ENCODE results near the gene C1orf122.

The C1orf122 gene

DNA sequence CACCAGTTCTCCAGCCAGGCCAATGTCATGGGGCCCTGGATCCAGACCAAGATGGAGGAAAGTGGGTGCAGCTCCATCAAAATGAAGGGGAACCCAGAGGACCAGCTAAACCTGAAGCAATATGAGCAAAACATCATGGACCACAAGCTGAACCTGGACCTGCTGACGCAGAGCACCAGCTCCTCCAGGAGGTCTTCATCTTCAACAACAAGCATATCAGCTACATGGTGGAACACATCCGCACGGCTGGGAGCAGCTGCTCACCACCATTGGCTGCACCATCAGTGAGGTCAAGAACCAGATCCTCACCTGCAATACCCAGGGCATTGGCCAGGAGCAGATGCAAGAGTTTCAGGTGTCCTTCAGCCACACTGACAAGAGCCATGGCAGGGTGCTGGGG, 28.9 kb upstream of the C1orf122 start:
- Histone ChIP-seq H3K27me3 (ENCODE audit: control insufficient read depth, insufficient read depth, low read length) (peaks cover 2% of the 10 kb centered on the region), H3K36me3 (ENCODE audit: control insufficient read depth, insufficient read depth, low read length) (no peaks in the 10 kb centered on the region), H3K4me3 (ENCODE audit: low read length) (no peak overlapping the region), H3K4me1 (ENCODE audit: control insufficient read depth, insufficient read depth, low read length) (no peaks in the 10 kb centered on the region), H3K9ac (ENCODE audit: low read length) (no peak overlapping the region), H3K27ac (ENCODE audit: low read depth, low read length) (no peak overlapping the region)

DNA sequence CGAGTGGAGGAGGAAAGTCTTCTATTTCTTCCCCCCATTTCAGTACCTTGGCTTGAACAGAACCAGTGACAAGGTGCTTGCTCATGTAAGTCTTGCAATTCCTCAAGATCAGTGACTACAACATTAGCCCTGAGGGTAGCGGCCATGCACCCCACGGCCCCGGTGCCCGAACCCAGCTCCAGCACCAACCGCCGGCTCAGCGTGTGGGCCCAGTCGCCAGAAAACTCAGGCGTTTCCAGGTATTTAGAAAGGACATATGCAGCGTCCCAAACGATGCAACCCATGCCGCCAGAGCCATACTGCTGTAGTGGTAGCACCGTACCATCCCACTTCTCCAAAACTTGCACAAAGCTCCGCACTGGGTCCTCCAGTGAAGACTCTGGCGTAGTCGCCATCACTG, 25.1 kb upstream of the C1orf122 start:
- Histone ChIP-seq H3K27ac (ENCODE audit: low read depth, low read length) (no peak overlapping the region), H3K36me3 (ENCODE audit: control insufficient read depth, insufficient read depth, low read length) (no peaks in the 10 kb centered on the region), H3K4me3 (ENCODE audit: low read length) (no peak overlapping the region), H3K9ac (ENCODE audit: low read length) (no peak overlapping the region), H3K27me3 (ENCODE audit: control insufficient read depth, insufficient read depth, low read length) (peaks cover 2% of the 10 kb centered on the region), H3K4me1 (ENCODE audit: control insufficient read depth, insufficient read depth, low read length) (no peaks in the 10 kb centered on the region)

- Histone ChIP-seq H3K4me3 (ENCODE audit: low read length) (no peak overlapping the region), H3K4me1 (ENCODE audit: control insufficient read depth, insufficient read depth, low read length) (no peaks in the 10 kb centered on the region)
These were observed 14.5 kb upstream of the C1orf122 start for GRCh38 chr1:37792943-37793686.

GRCh38 chr1:37793773-37794371, 13.7 kb upstream of the C1orf122 start, which contains the start of gene MANEAL:
TSS of gene MANEAL (plus strand) at chr1:37793847. CDS start at chr1:37794183, 336 bp downstream.
- Histone ChIP-seq H3K36me3 (ENCODE audit: control insufficient read depth, insufficient read depth, low read length) (no peaks in the 10 kb centered on the region), H3K9ac (ENCODE audit: low read length) (no peak within 1 kb of the TSS), H3K4me1 (ENCODE audit: control insufficient read depth, insufficient read depth, low read length) (no peaks in the 10 kb centered on the region), H3K4me3 (ENCODE audit: low read length) (peak within 1 kb of the TSS; percentile 62), H3K27me3 (ENCODE audit: control insufficient read depth, insufficient read depth, low read length) (no peaks in the 10 kb centered on the region), H3K27ac (ENCODE audit: low read depth, low read length) (no peak within 1 kb of the TSS)

More at GRCh38 chr1:37792943-37793686, 14.5 kb upstream of the C1orf122 start:
- Histone ChIP-seq H3K9ac (ENCODE audit: low read length) (no peak overlapping the region), H3K36me3 (ENCODE audit: control insufficient read depth, insufficient read depth, low read length) (no peaks in the 10 kb centered on the region), H3K27ac (ENCODE audit: low read depth, low read length) (no peak overlapping the region), H3K27me3 (ENCODE audit: control insufficient read depth, insufficient read depth, low read length) (no peaks in the 10 kb centered on the region)

DNA sequence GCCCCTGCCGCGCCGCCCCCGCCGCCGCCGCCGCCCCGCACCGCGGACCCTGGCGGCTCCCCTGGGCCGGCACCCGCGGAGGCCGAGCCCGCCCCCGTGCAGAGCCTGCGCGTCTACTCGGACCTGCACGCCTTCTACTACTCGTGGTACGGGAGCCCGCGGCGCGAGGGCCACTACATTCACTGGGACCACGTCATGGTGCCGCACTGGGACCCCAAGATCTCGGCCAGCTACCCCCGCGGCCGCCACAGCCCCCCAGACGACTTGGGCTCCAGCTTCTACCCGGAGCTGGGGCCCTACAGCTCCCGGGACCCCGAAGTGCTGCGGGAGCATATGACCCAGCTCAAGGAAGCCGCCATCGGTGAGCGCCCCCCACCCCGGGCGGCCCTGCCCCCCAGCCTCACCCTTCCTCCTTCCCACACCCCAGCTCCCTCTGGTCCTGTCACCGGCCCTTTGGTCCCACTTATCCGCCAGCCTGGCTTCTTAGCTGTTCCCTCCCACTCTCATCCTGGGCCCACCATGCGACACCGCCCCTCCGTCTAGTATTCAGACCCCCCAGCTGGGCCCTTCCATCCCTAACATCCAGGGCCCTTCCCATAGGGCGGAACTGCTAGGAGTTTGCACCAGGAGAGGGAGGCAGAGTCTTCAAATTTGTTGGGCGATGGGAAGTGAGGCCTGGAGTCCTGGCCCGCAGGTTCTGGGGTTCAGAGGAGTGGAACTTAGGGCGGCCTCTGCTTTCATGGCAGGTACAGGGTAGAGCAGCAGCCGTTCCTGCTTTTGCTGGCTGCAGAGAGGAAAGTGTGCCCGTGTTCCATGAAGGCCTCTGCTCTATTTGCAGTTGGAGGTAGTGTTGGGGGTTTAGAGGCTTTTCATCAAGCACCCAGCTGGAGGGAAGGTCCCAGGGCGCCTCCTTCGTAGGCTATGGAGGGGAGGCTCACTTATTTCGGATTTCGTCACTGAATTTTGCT, 12.9 kb upstream of the C1orf122 start:
- Histone ChIP-seq H3K36me3 (ENCODE audit: control insufficient read depth, insufficient read depth, low read length) (no peaks in the 10 kb centered on the region), H3K4me1 (ENCODE audit: control insufficient read depth, insufficient read depth, low read length) (no peaks in the 10 kb centered on the region), H3K27me3 (ENCODE audit: control insufficient read depth, insufficient read depth, low read length) (no peaks in the 10 kb centered on the region), H3K4me3 (ENCODE audit: low read length) (peak overlapping the region; percentile 43), H3K27ac (ENCODE audit: low read depth, low read length) (no peak overlapping the region), H3K9ac (ENCODE audit: low read length) (no peak overlapping the region)

GRCh38 chr1:37795340-37796125, 12.1 kb upstream of the C1orf122 start:
- no peaks in the 10 kb centered on the region for H3K4me1 ChIP-seq (ENCODE audit: control insufficient read depth, insufficient read depth, low read length)
- no peaks in the 10 kb centered on the region for H3K27me3 ChIP-seq (ENCODE audit: control insufficient read depth, insufficient read depth, low read length)
- H3K9ac ChIP-seq (ENCODE audit: low read length) = no peak overlapping the region
- H3K4me3 ChIP-seq (ENCODE audit: low read length) = no peak overlapping the region
- no peaks in the 10 kb centered on the region for H3K36me3 ChIP-seq (ENCODE audit: control insufficient read depth, insufficient read depth, low read length)
- no peak overlapping the region for H3K27ac ChIP-seq (ENCODE audit: low read depth, low read length)

DNA sequence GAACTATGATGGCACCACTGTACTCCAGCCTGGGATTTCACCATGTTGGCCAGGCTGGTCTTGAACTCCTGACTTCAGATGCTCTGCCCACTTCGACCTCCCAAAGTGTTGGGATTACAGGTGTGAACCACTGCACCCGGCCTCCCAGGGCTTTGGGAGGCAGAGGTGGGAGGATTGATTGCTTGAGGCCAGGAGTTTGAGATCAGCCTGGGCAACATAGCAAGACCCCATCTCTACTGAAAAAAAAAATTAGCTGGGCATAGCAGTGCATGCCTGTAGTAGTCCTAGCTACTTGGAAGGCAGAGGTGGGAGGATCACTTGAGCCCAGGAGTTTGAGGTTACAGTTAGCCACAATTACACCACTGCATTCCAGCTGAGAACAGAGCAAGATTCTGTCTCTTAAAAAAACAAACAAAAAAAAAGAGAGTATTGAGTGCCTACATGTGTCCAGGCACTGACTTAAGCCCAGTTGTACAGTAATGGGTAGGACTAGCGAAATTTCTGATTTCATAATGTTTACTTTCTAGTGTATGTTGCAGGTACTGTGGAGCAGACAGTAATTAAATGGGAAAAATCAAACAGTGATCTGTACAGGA, 9.7 kb upstream of the C1orf122 start:
- no peaks in the 10 kb centered on the region for H3K36me3 ChIP-seq (ENCODE audit: control insufficient read depth, insufficient read depth, low read length)
- H3K4me1 ChIP-seq (ENCODE audit: control insufficient read depth, insufficient read depth, low read length) = no peaks in the 10 kb centered on the region
- H3K4me3 ChIP-seq (ENCODE audit: low read length) = no peak overlapping the region
- no peaks in the 10 kb centered on the region for H3K27me3 ChIP-seq (ENCODE audit: control insufficient read depth, insufficient read depth, low read length)
- no peak overlapping the region for H3K27ac ChIP-seq (ENCODE audit: low read depth, low read length)
- H3K9ac ChIP-seq (ENCODE audit: low read length) = no peak overlapping the region

DNA sequence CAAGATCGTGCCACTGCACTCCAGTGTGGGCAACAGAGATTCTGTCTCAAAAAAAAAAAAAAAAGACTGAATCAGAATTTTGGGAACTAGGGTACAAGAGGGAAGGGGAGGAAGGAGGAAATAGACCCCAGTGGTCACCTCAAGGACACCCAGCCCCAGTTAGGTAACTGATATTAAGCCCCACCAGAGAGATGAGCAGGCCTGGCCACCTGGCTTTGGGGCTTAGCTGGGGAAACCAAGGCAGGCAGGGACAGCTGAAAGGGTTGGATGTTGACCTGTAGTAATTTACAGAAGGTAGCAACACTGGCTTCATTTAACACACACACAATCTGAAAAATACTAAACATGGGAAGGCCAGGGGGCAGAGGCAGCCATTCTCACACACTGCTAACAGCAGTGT, 5.2 kb upstream of the C1orf122 start:
- Histone ChIP-seq H3K4me3 (ENCODE audit: low read length) (no peak overlapping the region), H3K36me3 (ENCODE audit: control insufficient read depth, insufficient read depth, low read length) (peaks cover 27% of the 10 kb centered on the region)

DNA sequence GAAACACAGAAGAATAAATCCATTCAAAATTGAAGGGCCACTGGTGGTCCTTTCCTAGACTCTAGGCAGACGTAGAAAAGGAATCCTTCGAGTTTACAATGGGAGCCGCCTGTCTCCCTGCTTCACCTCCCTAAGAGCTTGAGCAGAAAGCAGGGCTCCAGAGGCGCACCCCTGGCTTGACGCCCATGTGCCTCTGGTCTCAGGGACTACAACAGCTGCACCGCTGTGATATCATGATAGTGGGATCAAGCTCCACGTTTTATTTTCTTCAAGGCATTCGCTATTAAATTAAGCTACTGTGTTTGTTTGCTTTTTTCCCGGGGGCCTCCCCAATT, 403 bp upstream of the C1orf122 start:
- peak overlapping the region; percentile 91 for H3K4me3 ChIP-seq (ENCODE audit: low read length)
- H3K27ac ChIP-seq (ENCODE audit: low read depth, low read length) = peak overlapping the region; percentile 90
- peaks cover 8% of the 10 kb centered on the region for H3K4me1 ChIP-seq (ENCODE audit: control insufficient read depth, insufficient read depth, low read length)
- no peaks in the 10 kb centered on the region for H3K27me3 ChIP-seq (ENCODE audit: control insufficient read depth, insufficient read depth, low read length)
- H3K36me3 ChIP-seq (ENCODE audit: control insufficient read depth, insufficient read depth, low read length) = peaks cover 27% of the 10 kb centered on the region
- H3K9ac ChIP-seq (ENCODE audit: low read length) = peak overlapping the region; percentile 91

More for the DNA sequence above, 5.2 kb upstream of the C1orf122 start:
- peaks cover 4% of the 10 kb centered on the region for H3K4me1 ChIP-seq (ENCODE audit: control insufficient read depth, insufficient read depth, low read length)
- H3K27ac ChIP-seq (ENCODE audit: low read depth, low read length) = no peak overlapping the region
- no peaks in the 10 kb centered on the region for H3K27me3 ChIP-seq (ENCODE audit: control insufficient read depth, insufficient read depth, low read length)
- no peak overlapping the region for H3K9ac ChIP-seq (ENCODE audit: low read length)

- peak overlapping the region; percentile 90 for H3K27ac ChIP-seq (ENCODE audit: low read depth, low read length)
- peaks cover 8% of the 10 kb centered on the region for H3K4me1 ChIP-seq (ENCODE audit: control insufficient read depth, insufficient read depth, low read length)
- no peaks in the 10 kb centered on the region for H3K27me3 ChIP-seq (ENCODE audit: control insufficient read depth, insufficient read depth, low read length)
- peak overlapping the region; percentile 91 for H3K4me3 ChIP-seq (ENCODE audit: low read length)
- H3K36me3 ChIP-seq (ENCODE audit: control insufficient read depth, insufficient read depth, low read length) = peaks cover 23% of the 10 kb centered on the region
- peak overlapping the region; percentile 64 for H3K9ac ChIP-seq (ENCODE audit: low read length)
These were observed 1.1 kb downstream of the C1orf122 start for GRCh38 chr1:37808369-37809319.

GRCh38 chr1:37809942-37810341, 2.4 kb downstream of the C1orf122 start:
- peaks cover 8% of the 10 kb centered on the region for H3K4me1 ChIP-seq (ENCODE audit: control insufficient read depth, insufficient read depth, low read length)
- H3K9ac ChIP-seq (ENCODE audit: low read length) = no peak overlapping the region
- no peak overlapping the region for H3K4me3 ChIP-seq (ENCODE audit: low read length)
- no peak overlapping the region for H3K27ac ChIP-seq (ENCODE audit: low read depth, low read length)
- peaks cover 13% of the 10 kb centered on the region for H3K36me3 ChIP-seq (ENCODE audit: control insufficient read depth, insufficient read depth, low read length)
- H3K27me3 ChIP-seq (ENCODE audit: control insufficient read depth, insufficient read depth, low read length) = no peaks in the 10 kb centered on the region

Data from rectal smooth muscle tissue (tissue), 1 donor.